ENCODE results near the gene SULT1A2. TPM values are rescaled to one million over a fixed set of nuclear protein-coding genes. Genes with fewer than 3 reads are reported as not detected.

Gene SULT1A2
- total and polyA plus RNA-seq, 2 of the 4 experiments (the other 2 are of a cell fraction), result 0.09 TPM; not detected in 1

DNA sequence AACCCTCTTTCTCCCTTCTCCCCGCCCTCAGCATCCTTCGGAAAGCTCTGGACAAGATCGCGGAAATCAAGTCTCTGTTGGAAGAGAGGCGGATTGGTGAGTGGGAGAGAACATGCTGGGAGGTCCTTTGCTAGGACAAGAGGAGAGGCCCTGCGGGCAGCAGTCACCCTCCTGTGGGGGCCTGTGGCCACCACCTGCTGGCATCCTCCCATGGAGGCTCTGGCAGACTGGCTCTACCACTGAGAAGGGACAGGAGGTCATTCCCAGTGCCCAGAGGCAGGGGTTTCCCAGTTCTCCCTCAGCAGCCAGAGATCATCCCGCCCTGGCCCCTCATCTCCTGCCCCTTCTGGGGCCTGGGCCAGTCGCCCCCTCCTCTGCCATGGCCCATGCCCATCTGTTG lies 7.8 kb downstream of the SULT1A2 start (continued):
- TF ChIP-seq RCOR1 (IDR thresholded peaks at IDR 0.05; ENCODE audit: insufficient replicate concordance, low read length) (no peak), SMC3 (IDR thresholded peaks at IDR 0.05; ENCODE audit: low read depth, low read length) (no peak), RAD21 (IDR thresholded peaks at IDR 0.05; ENCODE audit: low read length) (no peak)

- intact Hi-C loops (cut with micrococcal nuclease), result no loop called here
- no peak overlapping the region for H2AFZ ChIP-seq (replicated peaks; ENCODE audit: low read length, poor library complexity)
- no peak overlapping the region for H3K27ac ChIP-seq (ENCODE audit: insufficient read depth, low read length)
- H4K20me1 ChIP-seq (ENCODE audit: insufficient read depth, low read length), result no peaks in the 10 kb centered on the region
- no peak overlapping the region for H4K8ac ChIP-seq (ENCODE audit: low read depth in 2 of 2, low read length in 2 of 2)
- H2BK120ac ChIP-seq (ENCODE audit: low read depth, low read length), result no peak overlapping the region
- H3K4me1 ChIP-seq (ENCODE audit: control insufficient read depth, insufficient read depth, low read length), result no peaks in the 10 kb centered on the region
- H3K4me2 ChIP-seq (ENCODE audit: low read depth, low read length), result no peak overlapping the region
- no peak overlapping the region for H3K14ac ChIP-seq (replicated peaks; ENCODE audit: low read depth, low read length)
- dilution Hi-C loops (cut with HindIII; ENCODE audit: low sequenced_read_pairs, unreplicated experiment), result no loop called here
- no peak overlapping the region for H4K91ac ChIP-seq (ENCODE audit: insufficient read depth, low read depth, low read length)
- ChIA-PET POLR2A (ENCODE audit: unreplicated experiment) (no interaction called here), CTCF (no interaction called here)
- no peak overlapping the region for H3K18ac ChIP-seq (ENCODE audit: low read depth, low read length)
- H2BK5ac ChIP-seq (ENCODE audit: low read depth, low read length, poor library complexity, severe bottlenecking), result no peak overlapping the region
- 0 out of 2 replicates have a peak, but pooled peaks cover 2% of the 10 kb centered on the region for H3K9me1 ChIP-seq (ENCODE audit: insufficient read depth, low read length)
- WGBS, 2 experiments (ENCODE audit: extremely low coverage in 2 of 2, insufficient read length in 1 of 2), result 100% methylated on average over 7 of the region's 8 CpGs; no CpG with 5 or more reads in 1 of the 2 experiments
- DNase-seq (no peak), ATAC-seq (ENCODE audit: low read depth) (no peak)
- H3K4me3 ChIP-seq (ENCODE audit: insufficient read depth, low read depth, low read length), result no peak overlapping the region
- H4K5ac ChIP-seq (ENCODE audit: low read depth, low read length), result no peak overlapping the region
- H2BK20ac ChIP-seq (ENCODE audit: low read depth, low read length), result no peak overlapping the region
- BruUV-seq (replicated peaks), result no TSS peak
- no peak for TF ChIP-seq BHLHE40 (IDR thresholded peaks at IDR 0.05; ENCODE audit: low read depth, low read length)
- TF ChIP-seq, protein P1, sequence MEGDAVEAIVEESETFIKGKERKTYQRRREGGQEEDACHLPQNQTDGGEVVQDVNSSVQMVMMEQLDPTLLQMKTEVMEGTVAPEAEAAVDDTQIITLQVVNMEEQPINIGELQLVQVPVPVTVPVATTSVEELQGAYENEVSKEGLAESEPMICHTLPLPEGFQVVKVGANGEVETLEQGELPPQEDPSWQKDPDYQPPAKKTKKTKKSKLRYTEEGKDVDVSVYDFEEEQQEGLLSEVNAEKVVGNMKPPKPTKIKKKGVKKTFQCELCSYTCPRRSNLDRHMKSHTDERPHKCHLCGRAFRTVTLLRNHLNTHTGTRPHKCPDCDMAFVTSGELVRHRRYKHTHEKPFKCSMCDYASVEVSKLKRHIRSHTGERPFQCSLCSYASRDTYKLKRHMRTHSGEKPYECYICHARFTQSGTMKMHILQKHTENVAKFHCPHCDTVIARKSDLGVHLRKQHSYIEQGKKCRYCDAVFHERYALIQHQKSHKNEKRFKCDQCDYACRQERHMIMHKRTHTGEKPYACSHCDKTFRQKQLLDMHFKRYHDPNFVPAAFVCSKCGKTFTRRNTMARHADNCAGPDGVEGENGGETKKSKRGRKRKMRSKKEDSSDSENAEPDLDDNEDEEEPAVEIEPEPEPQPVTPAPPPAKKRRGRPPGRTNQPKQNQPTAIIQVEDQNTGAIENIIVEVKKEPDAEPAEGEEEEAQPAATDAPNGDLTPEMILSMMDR (conservative IDR thresholded peaks at IDR 0.05; ENCODE audit: low read depth, low read length), result no peak
- no peak for TF ChIP-seq SMC3 (IDR thresholded peaks at IDR 0.05; ENCODE audit: low read depth, low read length)
- no peak for TF ChIP-seq MXI1 (IDR thresholded peaks at IDR 0.05; ENCODE audit: borderline replicate concordance, low read depth, low read length)
- TF ChIP-seq RFX5 (IDR thresholded peaks at IDR 0.05; ENCODE audit: low read depth, low read length), result no peak
- no peak for TF ChIP-seq CHD1 (IDR thresholded peaks at IDR 0.05; ENCODE audit: low read depth, low read length)
- TF ChIP-seq, protein P2, sequence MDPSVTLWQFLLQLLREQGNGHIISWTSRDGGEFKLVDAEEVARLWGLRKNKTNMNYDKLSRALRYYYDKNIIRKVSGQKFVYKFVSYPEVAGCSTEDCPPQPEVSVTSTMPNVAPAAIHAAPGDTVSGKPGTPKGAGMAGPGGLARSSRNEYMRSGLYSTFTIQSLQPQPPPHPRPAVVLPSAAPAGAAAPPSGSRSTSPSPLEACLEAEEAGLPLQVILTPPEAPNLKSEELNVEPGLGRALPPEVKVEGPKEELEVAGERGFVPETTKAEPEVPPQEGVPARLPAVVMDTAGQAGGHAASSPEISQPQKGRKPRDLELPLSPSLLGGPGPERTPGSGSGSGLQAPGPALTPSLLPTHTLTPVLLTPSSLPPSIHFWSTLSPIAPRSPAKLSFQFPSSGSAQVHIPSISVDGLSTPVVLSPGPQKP (IDR thresholded peaks at IDR 0.05; ENCODE audit: borderline replicate concordance, low read depth, low read length), result no peak
- TF ChIP-seq POLR2A (IDR thresholded peaks at IDR 0.05; ENCODE audit: low read depth, low read length), result no peak
- TF ChIP-seq RAD21 (IDR thresholded peaks at IDR 0.05; ENCODE audit: low read length), result no peak
- H3K9ac ChIP-seq (ENCODE audit: low read depth, low read length), result no peak overlapping the region
- H2AK5ac ChIP-seq (ENCODE audit: low read depth, low read length), result no peak overlapping the region
- H3K36me3 ChIP-seq (ENCODE audit: control insufficient read depth, insufficient read depth, low read length), result peaks cover 21% of the 10 kb centered on the region
- no peak overlapping the region for H3K23ac ChIP-seq (ENCODE audit: low read depth, low read length)
- no peaks in the 10 kb centered on the region for H3K79me1 ChIP-seq (ENCODE audit: low read depth in 1 of 2, low read length in 2 of 2)
- no peaks in the 10 kb centered on the region for H3K27me3 ChIP-seq (ENCODE audit: control insufficient read depth, insufficient read depth, low read length)
- in situ Hi-C loops (cut with MboI; ENCODE audit: low sequenced_read_pairs), result no loop called here
- no peak overlapping the region for H2AK9ac ChIP-seq (replicated peaks; ENCODE audit: low read depth, low read length, poor library complexity)
- H3K56ac ChIP-seq (ENCODE audit: extremely low read depth, insufficient read depth, low read length), result no peak overlapping the region
- H2BK15ac ChIP-seq (ENCODE audit: low read depth, low read length), result no peak overlapping the region
- H3K4ac ChIP-seq (ENCODE audit: low read depth, low read length), result no peak overlapping the region
- no peaks in the 10 kb centered on the region for H3K9me3 ChIP-seq (ENCODE audit: control insufficient read depth, insufficient read depth, low read length)
Measured at GRCh38 chr16:28587386-28587785, 9.5 kb downstream of the SULT1A2 start.

Measured in IMR-90 (cell line).